ENCODE results near the gene ITGB5.
"Not testable (repeated sequence)": the region's sequence is repeated elsewhere in the genome, so short reads cannot be mapped to it uniquely, and the experiment has no call there.

ITGB5 gene

DNA sequence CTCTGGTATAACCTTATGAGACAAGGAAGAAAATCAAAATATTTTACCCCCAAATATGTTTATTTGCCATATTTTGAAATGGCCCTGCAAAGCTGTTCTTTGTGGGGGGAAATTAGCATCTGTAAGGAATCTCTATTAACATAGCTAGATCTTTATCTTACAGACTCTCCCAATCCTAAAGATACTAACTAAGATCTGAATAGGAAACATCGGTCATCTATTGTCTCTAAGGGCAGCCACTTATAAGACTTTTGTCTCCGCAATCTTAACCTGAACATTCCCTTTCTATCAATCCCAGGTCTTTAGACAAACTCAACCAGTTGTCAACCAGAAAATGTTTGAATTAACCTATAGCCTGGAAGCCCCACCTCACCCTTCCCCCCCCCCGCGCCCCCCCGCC, 135.7 kb downstream of the ITGB5 start:
- no peak for ATAC-seq

DNA sequence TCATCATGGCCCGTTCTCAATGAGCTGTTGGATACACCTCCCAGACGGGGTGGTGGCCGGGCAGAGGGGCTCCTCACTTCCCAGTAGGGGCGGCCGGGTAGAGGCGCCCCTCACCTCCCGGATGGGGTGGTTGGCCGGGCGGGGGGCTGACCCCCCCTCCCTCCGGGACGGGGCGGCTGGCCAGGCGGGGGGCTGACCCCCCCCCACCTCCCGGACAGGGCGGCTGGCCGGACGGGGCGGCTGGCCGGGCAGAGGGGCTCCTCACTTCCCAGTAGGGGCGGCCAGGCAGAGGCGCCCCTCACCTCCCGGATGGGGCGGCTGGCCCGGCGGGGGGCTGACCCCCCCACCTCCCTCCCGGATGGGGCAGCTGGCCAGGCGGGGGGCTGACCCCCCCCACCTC, 137.3 kb downstream of the ITGB5 start:
- ATAC-seq = not testable (repeated sequence)

More for the DNA sequence above, 135.7 kb downstream of the ITGB5 start:
- TF ChIP-seq ARNTL (CRISPR knock-in tag; IDR thresholded peaks at IDR 0.05; ENCODE audit: borderline replicate concordance, low read depth) (no peak), ZNF70 (CRISPR knock-in tag; IDR thresholded peaks at IDR 0.05) (no peak), ESRRG (CRISPR knock-in tag; IDR thresholded peaks at IDR 0.05) (no peak), ZNF565 (CRISPR knock-in tag; conservative IDR thresholded peaks at IDR 0.05; ENCODE audit: low read depth) (no peak), ZFP3 (CRISPR knock-in tag; IDR thresholded peaks at IDR 0.05) (no peak), PPARA (CRISPR knock-in tag; IDR thresholded peaks at IDR 0.05; ENCODE audit: borderline replicate concordance) (no peak), TCF4 (CRISPR knock-in tag; IDR thresholded peaks at IDR 0.05; ENCODE audit: borderline replicate concordance) (no peak)
- TF ChIP-seq, protein P1, sequence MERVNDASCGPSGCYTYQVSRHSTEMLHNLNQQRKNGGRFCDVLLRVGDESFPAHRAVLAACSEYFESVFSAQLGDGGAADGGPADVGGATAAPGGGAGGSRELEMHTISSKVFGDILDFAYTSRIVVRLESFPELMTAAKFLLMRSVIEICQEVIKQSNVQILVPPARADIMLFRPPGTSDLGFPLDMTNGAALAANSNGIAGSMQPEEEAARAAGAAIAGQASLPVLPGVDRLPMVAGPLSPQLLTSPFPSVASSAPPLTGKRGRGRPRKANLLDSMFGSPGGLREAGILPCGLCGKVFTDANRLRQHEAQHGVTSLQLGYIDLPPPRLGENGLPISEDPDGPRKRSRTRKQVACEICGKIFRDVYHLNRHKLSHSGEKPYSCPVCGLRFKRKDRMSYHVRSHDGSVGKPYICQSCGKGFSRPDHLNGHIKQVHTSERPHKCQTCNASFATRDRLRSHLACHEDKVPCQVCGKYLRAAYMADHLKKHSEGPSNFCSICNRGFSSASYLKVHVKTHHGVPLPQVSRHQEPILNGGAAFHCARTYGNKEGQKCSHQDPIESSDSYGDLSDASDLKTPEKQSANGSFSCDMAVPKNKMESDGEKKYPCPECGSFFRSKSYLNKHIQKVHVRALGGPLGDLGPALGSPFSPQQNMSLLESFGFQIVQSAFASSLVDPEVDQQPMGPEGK (CRISPR knock-in tag; IDR thresholded peaks at IDR 0.05; ENCODE audit: borderline replicate concordance) = no peak

DNA sequence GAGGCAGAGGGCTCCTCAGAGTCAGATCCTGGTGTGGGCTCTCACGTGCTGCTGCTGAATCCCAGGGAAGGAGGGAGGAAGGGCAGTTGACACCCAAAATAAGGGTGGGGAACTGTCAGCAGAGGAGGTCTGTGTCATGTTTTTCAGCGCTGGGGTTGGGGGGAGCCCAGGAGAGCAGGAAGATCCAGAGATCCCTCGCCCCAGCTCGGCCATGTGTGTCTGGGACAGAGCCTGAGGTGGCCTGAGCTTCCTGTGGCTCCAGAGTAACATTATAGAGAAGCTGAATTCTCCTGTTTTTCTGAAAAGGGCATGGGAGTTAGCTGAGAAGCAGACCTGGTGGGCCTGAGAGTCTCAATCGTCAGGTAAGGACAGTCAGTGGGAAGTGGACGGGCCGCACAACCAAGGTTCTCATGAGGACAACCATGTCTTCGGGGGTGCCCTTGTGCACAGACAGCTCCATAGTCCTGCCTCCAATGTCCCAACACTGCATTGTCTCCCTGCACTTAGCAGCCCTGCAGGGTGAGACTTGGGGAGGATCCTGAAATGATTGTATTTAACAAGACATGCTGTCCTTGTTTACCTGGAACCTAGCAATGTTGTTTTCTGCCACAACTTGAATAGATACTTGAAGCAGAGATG, 138.5 kb downstream of the ITGB5 start:
- TF ChIP-seq RARB (CRISPR knock-in tag; IDR thresholded peaks at IDR 0.05) (no peak), ZNF8 (CRISPR knock-in tag; IDR thresholded peaks at IDR 0.05) (no peak), PPARA (CRISPR knock-in tag; IDR thresholded peaks at IDR 0.05; ENCODE audit: borderline replicate concordance) (no peak), TCF4 (CRISPR knock-in tag; IDR thresholded peaks at IDR 0.05; ENCODE audit: borderline replicate concordance) (no peak), OSR1 (CRISPR knock-in tag; IDR thresholded peaks at IDR 0.05) (no peak), ISL1 (CRISPR knock-in tag; IDR thresholded peaks at IDR 0.05) (no peak), GLIS3 (CRISPR knock-in tag; IDR thresholded peaks at IDR 0.05) (no peak), ZC3H10 (CRISPR knock-in tag; IDR thresholded peaks at IDR 0.05) (no peak), ARNTL (CRISPR knock-in tag; IDR thresholded peaks at IDR 0.05; ENCODE audit: borderline replicate concordance, low read depth) (no peak), CSDC2 (CRISPR knock-in tag; IDR thresholded peaks at IDR 0.05) (no peak)
- TF ChIP-seq, protein P2, sequence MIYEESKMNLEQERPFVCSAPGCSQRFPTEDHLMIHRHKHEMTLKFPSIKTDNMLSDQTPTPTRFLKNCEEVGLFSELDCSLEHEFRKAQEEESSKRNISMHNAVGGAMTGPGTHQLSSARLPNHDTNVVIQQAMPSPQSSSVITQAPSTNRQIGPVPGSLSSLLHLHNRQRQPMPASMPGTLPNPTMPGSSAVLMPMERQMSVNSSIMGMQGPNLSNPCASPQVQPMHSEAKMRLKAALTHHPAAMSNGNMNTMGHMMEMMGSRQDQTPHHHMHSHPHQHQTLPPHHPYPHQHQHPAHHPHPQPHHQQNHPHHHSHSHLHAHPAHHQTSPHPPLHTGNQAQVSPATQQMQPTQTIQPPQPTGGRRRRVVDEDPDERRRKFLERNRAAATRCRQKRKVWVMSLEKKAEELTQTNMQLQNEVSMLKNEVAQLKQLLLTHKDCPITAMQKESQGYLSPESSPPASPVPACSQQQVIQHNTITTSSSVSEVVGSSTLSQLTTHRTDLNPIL (CRISPR knock-in tag; IDR thresholded peaks at IDR 0.05; ENCODE audit: low read depth) = no peak
- TF ChIP-seq, protein P3, sequence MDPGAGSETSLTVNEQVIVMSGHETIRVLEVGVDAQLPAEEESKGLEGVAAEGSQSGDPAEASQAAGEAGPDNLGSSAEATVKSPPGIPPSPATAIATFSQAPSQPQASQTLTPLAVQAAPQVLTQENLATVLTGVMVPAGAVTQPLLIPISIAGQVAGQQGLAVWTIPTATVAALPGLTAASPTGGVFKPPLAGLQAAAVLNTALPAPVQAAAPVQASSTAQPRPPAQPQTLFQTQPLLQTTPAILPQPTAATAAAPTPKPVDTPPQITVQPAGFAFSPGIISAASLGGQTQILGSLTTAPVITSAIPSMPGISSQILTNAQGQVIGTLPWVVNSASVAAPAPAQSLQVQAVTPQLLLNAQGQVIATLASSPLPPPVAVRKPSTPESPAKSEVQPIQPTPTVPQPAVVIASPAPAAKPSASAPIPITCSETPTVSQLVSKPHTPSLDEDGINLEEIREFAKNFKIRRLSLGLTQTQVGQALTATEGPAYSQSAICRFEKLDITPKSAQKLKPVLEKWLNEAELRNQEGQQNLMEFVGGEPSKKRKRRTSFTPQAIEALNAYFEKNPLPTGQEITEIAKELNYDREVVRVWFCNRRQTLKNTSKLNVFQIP (CRISPR knock-in tag; IDR thresholded peaks at IDR 0.05; ENCODE audit: borderline replicate concordance, low read depth) = no peak

DNA sequence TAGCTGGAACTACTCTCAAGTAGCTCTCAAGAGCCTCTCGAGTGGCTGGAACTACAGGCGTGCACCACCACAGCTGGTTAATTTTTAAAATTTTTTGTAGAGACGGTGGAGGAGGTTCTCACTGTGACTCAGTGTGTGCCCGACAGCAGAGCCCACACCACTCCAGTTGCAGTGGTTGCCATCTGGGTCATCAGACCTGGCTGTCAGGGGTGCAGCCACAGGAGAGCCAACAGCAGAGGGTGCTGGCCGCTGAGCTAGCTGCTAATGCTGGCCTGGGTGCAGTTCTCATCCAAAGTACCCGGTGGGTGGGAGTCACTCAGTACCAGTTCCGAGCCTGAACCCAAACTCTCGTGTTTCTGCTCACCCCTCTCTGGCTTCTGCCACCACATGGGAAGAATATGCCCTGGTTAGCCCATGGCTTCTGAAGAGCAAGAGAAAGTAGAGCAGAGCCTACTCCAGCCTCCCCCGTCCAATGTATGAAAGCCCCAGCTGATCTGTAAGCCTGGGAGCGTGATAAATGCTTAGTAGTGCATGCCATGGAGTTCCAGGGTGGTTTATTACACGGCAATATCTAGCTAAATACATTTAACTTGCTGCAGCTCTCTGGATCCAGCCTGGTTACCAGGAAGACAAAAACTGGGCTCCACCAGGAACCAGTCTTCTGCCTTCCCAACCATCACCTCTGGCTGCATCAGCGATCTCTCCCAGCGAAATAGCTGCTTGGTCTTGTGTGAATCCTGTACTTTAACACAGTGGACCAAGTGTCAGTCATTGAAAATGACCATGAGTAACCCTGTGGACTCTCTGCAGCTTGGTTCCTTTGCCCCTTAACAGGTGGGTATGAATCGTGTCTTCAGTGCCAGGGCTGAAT, 139.8 kb downstream of the ITGB5 start:
- ATAC-seq = peak; percentile 34; the same call in 2 of the 3 replicates
- TF ChIP-seq, protein P3 (CRISPR knock-in tag; IDR thresholded peaks at IDR 0.05; ENCODE audit: borderline replicate concordance, low read depth) = no peak

More for the DNA sequence above, 138.5 kb downstream of the ITGB5 start:
- no peak; the same call in 1 of the 3 replicates for ATAC-seq

DNA sequence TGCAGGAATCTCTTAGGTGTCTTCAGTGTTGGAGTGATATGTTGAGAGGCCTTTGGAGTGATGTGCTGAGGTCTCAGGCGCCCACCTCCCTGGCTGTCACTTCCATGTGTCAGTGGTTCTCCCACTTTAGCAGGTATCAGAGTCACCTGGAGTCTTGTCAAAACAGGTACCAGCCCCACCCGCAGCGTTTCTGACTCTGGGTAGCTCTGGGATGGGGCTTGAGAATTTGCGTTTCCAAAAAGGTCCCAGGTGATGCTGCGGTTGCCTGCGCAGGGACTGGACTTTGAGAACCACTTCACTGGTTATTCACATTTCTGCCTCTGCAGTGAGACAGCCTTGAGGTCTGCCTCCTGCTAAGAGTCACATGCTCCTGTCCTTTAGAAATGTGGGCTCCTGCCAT, 141.4 kb downstream of the ITGB5 start:
- ATAC-seq = no peak
- TF ChIP-seq, protein P1 (CRISPR knock-in tag; IDR thresholded peaks at IDR 0.05; ENCODE audit: borderline replicate concordance) = no peak
- TF ChIP-seq, protein P4, sequence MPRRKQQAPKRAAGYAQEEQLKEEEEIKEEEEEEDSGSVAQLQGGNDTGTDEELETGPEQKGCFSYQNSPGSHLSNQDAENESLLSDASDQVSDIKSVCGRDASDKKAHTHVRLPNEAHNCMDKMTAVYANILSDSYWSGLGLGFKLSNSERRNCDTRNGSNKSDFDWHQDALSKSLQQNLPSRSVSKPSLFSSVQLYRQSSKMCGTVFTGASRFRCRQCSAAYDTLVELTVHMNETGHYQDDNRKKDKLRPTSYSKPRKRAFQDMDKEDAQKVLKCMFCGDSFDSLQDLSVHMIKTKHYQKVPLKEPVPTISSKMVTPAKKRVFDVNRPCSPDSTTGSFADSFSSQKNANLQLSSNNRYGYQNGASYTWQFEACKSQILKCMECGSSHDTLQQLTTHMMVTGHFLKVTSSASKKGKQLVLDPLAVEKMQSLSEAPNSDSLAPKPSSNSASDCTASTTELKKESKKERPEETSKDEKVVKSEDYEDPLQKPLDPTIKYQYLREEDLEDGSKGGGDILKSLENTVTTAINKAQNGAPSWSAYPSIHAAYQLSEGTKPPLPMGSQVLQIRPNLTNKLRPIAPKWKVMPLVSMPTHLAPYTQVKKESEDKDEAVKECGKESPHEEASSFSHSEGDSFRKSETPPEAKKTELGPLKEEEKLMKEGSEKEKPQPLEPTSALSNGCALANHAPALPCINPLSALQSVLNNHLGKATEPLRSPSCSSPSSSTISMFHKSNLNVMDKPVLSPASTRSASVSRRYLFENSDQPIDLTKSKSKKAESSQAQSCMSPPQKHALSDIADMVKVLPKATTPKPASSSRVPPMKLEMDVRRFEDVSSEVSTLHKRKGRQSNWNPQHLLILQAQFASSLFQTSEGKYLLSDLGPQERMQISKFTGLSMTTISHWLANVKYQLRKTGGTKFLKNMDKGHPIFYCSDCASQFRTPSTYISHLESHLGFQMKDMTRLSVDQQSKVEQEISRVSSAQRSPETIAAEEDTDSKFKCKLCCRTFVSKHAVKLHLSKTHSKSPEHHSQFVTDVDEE (CRISPR knock-in tag; IDR thresholded peaks at IDR 0.05) = no peak
- TF ChIP-seq, protein P3 (CRISPR knock-in tag; IDR thresholded peaks at IDR 0.05; ENCODE audit: borderline replicate concordance, low read depth) = no peak
- no peak for TF ChIP-seq ARNTL (CRISPR knock-in tag; IDR thresholded peaks at IDR 0.05; ENCODE audit: borderline replicate concordance, low read depth)
- no peak for TF ChIP-seq ZC3H10 (CRISPR knock-in tag; IDR thresholded peaks at IDR 0.05)

Data from SK-N-SH treated with all-trans-retinoic acid at 6 μM for 48 hours (cell line).